HUES6 (cell line): ENCODE data around the gene MED10.

Experiments used
- H3K27ac ChIP-seq: 2 replicates; pipeline ENCODE4 v1.7.0; 2013; ENCODE audit warnings: low read depth, mild to moderate bottlenecking, low read length, inconsistent platforms
- H3K27me3 ChIP-seq: 2 replicates; pipeline ENCODE4 v1.6.1; 2013; ENCODE audit warnings: low read length; ENCODE audit not compliant: control insufficient read depth, insufficient read depth
- H3K36me3 ChIP-seq: 2 replicates; pipeline ENCODE4 v1.6.1; 2013; ENCODE audit warnings: low read length; ENCODE audit not compliant: control insufficient read depth, insufficient read depth
- H3K4me1 ChIP-seq: 2 replicates; pipeline ENCODE4 v1.6.1; 2013; ENCODE audit warnings: low read length; ENCODE audit not compliant: control insufficient read depth, insufficient read depth
- H3K4me3 ChIP-seq: 2 replicates; pipeline ENCODE4 v1.5.1; 2013; ENCODE audit warnings: low read depth, low read length
- H3K9ac ChIP-seq: one replicate; pipeline ENCODE4 v1.6.1; 2013; ENCODE audit warnings: mild to moderate bottlenecking, low read length
- H3K9me3 ChIP-seq: 2 replicates; pipeline ENCODE4 v1.6.1; 2013; ENCODE audit warnings: low read depth, low read length; ENCODE audit not compliant: control insufficient read depth, insufficient read depth

MED10 gene

DNA sequence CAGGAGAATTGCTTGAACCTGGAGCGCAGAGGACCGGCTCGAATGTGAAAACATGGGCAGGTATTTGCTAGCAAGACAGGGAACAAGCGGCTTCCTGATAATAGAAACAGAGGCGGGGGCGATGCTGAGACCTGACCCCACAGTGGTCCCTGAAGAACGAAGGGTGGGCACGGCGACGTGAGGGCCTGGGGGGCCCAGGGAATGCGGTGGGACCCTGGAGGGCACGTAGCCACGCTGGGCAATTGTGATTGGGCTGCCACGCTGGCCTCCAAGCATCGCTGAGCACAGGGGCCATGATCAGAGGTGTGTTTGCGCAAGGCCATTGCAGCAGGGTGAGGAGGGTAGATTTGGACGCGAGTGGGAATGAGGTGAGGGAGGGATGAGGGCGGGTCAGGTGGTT lies 30.7 kb downstream of the MED10 start:
- H3K27ac ChIP-seq = no peak overlapping the region
- no peaks in the 10 kb centered on the region for H3K4me1 ChIP-seq
- H3K27me3 ChIP-seq = no peaks in the 10 kb centered on the region
- no peak overlapping the region for H3K9ac ChIP-seq
- H3K4me3 ChIP-seq = no peak overlapping the region
- H3K36me3 ChIP-seq = no peaks in the 10 kb centered on the region
- no peaks in the 10 kb centered on the region for H3K9me3 ChIP-seq

DNA sequence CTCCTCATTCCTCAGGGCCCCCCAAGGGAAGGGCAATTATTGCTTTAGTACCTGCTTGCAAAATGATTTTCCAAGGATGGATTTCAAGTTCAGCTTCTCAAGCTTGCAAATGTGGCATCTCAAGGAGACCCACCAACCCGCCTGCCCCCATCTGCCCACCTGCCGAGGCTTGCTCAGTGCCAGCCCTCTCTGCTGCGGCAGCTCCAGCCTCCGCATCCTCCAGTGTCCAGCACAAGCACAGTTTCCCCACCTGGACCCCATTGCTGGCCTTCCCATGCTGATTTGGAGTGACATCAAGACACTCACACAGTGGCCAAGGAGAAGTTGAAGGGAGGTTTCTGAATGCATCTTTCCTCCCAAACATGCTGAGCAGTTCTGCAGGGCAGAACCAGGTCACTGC lies 31.2 kb downstream of the MED10 start:
- H3K27me3 ChIP-seq = no peaks in the 10 kb centered on the region
- no peaks in the 10 kb centered on the region for H3K4me1 ChIP-seq
- H3K36me3 ChIP-seq = no peaks in the 10 kb centered on the region
- H3K27ac ChIP-seq = no peak overlapping the region
- no peak overlapping the region for H3K9ac ChIP-seq
- H3K9me3 ChIP-seq = no peaks in the 10 kb centered on the region
- H3K4me3 ChIP-seq = no peak overlapping the region

DNA sequence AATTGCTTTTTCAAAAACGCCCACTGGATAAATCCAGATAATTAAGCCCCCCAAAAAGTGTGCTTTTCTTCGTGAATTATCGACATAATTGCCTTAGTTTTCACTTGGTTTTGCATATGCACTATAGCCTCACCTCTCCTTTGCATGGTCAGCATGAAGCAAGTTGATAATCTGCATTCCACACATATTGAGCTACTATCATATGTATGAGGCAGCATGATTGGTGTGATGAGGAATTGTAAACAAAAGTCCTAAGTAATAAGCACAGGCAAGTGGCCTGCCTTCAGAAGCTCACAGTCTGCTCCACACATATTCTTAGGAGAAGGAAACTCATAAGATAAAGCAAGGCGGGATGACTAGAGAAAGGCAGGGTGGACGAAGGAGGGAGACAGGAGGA lies 33.8 kb downstream of the MED10 start:
- Histone ChIP-seq H3K27me3 (no peaks in the 10 kb centered on the region), H3K4me3 (no peak overlapping the region), H3K36me3 (no peaks in the 10 kb centered on the region), H3K9ac (no peak overlapping the region), H3K27ac (no peak overlapping the region), H3K9me3 (no peaks in the 10 kb centered on the region), H3K4me1 (no peaks in the 10 kb centered on the region)

DNA sequence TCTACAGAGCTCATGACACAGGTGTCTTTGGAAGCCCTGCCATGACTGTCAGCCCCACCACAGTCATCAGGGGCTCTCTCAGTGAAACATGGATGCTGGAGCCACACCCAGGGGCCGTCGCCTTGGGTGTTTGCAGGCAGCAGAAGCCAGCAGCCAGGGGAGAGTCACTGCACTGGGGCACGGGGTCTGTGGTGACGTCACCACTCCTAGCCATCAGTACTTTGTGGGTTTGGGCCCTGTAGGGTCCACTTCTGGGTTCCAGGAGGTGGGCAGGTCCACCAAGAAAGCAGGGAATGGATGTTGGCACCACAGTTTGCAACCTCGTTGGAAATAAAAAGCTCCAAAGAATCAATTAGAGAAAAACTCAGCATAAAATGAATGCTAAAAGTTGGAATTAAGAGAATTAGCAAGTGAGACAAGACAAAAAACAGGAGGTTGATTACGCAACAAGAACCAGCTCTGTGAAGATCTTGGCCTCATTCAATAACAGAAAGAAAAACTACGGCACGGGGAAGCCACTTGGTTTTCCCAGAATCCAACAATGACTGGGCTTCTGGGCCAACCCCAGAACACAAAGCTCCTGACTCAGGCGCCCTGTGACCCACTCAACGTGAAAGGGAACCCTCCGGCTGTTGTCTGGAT lies 34.3 kb downstream of the MED10 start:
- no peaks in the 10 kb centered on the region for H3K27me3 ChIP-seq
- H3K9ac ChIP-seq = no peak overlapping the region
- no peak overlapping the region for H3K4me3 ChIP-seq
- no peaks in the 10 kb centered on the region for H3K9me3 ChIP-seq
- no peaks in the 10 kb centered on the region for H3K4me1 ChIP-seq
- H3K36me3 ChIP-seq = no peaks in the 10 kb centered on the region
- H3K27ac ChIP-seq = no peak overlapping the region

DNA sequence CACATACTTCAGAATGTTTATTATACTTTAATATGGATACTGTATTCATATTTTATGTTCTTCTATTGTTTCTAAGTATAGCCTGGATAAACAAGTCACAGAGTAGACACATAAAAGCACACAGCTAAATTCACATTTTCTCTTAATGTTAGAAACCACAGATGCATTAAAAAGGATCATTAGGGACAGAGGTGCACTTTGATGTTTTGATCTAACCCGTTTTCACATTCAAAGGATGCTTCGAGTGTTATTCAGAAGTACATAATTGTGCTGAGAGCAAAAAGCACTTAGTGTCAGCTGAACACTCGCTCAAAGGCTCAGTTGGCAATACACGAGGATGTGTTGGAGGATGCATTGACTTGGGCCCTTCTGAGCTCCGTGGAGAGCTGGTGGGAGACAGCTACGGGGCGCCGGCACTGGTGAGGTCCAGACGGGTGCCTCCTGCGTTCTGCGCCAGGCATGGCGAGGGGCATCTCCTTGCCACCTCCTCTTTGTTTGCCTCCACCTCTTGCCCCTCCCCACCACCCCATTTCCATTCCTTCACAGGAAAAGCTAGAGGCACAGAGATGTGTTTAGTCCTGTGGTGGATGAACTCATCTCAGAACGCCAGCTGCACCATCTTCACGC lies 35.5 kb downstream of the MED10 start:
- Histone ChIP-seq H3K27ac (no peak overlapping the region), H3K9ac (no peak overlapping the region), H3K36me3 (no peaks in the 10 kb centered on the region), H3K27me3 (no peaks in the 10 kb centered on the region), H3K9me3 (no peaks in the 10 kb centered on the region), H3K4me1 (no peaks in the 10 kb centered on the region), H3K4me3 (no peak overlapping the region)

DNA sequence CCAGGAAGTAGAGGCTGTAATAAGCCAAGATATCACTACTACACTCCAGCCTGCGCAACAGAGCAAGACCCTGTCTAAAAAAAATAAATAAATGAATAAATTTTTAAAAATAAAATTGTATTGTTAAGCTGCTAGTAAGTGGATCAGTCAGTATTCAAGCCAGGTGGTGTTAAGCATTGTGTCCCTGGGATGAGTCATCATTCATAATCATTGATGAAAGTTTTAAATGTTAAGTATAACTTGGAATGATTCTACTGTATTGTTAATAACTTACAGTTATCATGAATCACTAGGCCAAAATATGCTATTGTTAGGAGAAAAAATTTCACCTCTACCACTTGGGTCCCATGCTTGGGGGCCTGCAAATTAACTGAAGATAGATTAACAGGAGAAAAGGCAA lies 38.2 kb downstream of the MED10 start:
- no peaks in the 10 kb centered on the region for H3K4me1 ChIP-seq
- no peaks in the 10 kb centered on the region for H3K36me3 ChIP-seq
- no peaks in the 10 kb centered on the region for H3K27me3 ChIP-seq
- H3K4me3 ChIP-seq = no peak overlapping the region
- no peak overlapping the region for H3K27ac ChIP-seq
- no peaks in the 10 kb centered on the region for H3K9me3 ChIP-seq
- H3K9ac ChIP-seq = no peak overlapping the region

DNA sequence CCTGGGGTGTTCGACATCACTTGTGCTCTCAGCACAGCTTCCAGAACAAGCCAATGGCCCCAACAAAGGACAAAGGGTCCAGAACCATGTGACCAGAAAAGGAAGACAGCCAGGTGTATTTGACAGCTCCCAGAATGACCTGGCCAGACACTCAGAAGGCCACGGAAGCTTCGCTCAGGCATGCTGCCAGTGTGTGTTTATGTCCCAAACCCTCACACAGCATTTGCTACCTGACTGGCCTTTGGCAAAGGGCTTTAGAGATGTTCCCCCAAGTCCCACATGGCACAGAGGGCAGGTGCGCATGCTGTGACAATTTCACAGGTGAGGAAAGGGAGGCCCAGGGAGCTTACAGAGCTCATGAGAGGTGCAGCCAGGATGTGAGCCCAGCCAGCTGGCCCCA lies 39.5 kb downstream of the MED10 start:
- Histone ChIP-seq H3K36me3 (no peaks in the 10 kb centered on the region), H3K4me3 (no peak overlapping the region), H3K4me1 (no peaks in the 10 kb centered on the region), H3K9me3 (no peaks in the 10 kb centered on the region), H3K27me3 (no peaks in the 10 kb centered on the region; the same call in 1 of the 2 replicates), H3K9ac (no peak overlapping the region), H3K27ac (no peak overlapping the region)

DNA sequence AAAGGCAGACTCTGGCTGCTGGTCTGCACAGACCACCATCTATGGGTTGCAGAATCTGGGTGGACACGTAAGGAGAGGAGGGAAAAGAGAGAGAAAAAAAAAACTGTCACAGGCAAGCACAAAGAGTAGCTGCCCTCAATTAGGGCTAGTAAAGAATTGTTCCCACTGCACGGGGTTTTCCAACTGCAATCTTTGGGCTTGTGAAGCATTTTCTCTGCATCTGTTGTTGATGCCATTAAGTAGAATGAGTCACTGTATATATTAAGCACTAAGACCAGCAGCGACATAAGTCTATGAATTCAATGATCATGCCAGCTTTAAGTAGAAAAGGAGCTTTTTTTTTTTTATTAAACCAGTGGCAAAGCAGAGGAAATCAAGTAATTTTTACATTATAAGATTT lies 40.2 kb downstream of the MED10 start:
- Histone ChIP-seq H3K4me3 (no peak overlapping the region), H3K36me3 (no peaks in the 10 kb centered on the region), H3K27ac (no peak overlapping the region), H3K9me3 (no peaks in the 10 kb centered on the region), H3K27me3 (no peaks in the 10 kb centered on the region; the same call in 1 of the 2 replicates), H3K9ac (no peak overlapping the region), H3K4me1 (no peaks in the 10 kb centered on the region)

DNA sequence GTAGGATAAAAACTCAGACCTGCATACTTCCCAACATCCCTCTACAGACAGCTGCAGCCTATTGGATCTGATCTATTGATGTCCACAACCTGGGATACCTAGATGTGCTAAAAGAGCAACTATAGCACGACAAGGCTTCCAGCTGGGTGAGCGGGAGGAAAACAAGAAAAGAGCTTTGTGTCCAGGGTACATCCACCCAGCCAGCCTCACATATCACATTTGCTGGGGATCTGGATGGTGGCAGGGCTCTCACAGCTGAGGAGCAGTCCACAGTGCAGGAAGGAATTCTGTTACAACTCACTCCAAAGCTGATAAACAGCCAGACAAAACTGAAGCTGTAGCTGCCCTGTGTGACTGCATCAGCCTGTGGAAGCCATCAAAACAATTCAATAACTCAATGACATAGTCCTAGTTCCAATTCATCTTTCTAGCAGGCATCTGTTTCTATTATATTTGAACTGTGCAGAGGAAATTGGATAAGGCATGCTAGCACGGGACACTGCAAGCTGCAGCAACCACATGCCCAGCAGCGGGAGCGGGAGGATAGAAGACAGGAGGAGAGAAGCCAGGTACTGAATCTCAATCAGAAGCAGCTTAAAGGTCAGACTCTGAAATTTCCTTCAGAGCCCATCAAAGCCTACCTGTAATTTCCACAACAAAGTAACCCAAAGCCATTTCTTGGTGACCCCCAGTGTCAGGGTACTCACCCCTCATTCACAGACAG lies 45.0 kb downstream of the MED10 start:
- Histone ChIP-seq H3K4me3 (no peak overlapping the region), H3K36me3 (no peaks in the 10 kb centered on the region), H3K9ac (no peak overlapping the region), H3K27ac (no peak overlapping the region), H3K27me3 (no peaks in the 10 kb centered on the region; the same call in 1 of the 2 replicates), H3K9me3 (peaks cover 19% of the 10 kb centered on the region), H3K4me1 (no peaks in the 10 kb centered on the region)

DNA sequence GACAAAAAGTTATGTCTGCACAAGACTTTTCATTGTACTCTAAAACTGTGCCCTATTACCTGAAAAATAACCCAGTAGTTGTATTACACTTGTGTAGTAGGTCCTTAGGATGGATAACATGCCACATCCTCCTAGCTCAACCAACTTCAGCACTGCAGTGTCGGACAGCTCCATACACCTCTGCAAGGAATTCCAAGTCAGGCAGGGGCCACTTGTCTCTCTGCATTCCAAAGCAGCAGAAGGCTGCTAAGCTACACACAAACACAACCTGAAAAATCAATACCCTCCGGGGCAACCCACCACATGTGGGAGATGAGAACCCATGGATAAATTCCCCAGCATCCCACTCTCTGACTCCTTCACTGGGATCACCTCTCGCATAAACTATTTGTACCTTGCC lies 50.2 kb downstream of the MED10 start:
- H3K9ac ChIP-seq = no peak overlapping the region
- no peaks in the 10 kb centered on the region for H3K36me3 ChIP-seq
- H3K27ac ChIP-seq = no peak overlapping the region
- peaks cover 14% of the 10 kb centered on the region; the same call in 1 of the 2 replicates for H3K27me3 ChIP-seq
- no peak overlapping the region for H3K4me3 ChIP-seq
- H3K9me3 ChIP-seq = peaks cover 19% of the 10 kb centered on the region
- H3K4me1 ChIP-seq = no peaks in the 10 kb centered on the region

DNA sequence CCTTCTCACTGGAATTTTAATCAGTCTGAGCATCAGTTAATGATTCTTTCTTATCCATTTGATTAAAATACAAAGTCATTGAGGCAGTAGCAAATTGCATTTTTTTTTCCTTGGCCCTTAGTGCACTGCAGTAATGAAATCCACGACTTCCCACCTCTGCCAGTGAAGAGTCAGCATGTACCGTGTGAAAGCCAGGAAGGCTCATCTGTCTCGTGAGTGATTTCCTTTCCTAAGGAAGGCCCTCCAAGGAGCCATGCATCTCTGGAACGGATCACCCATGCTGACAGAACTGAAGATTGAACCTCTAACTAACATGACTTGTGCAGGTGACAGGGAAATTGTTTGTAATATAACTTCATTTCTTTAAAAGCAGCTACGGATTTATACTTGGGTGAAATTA lies 51.6 kb downstream of the MED10 start:
- Histone ChIP-seq H3K9me3 (peaks cover 18% of the 10 kb centered on the region), H3K27me3 (peaks cover 15% of the 10 kb centered on the region; the same call in 1 of the 2 replicates), H3K36me3 (no peaks in the 10 kb centered on the region), H3K9ac (no peak overlapping the region), H3K4me1 (no peaks in the 10 kb centered on the region), H3K27ac (no peak overlapping the region), H3K4me3 (no peak overlapping the region)
